Progenitor cell of endocrine pancreas (in vitro differentiated cells): ENCODE measurements around the gene GOLGA8B. TPM values are rescaled to one million over a fixed set of nuclear protein-coding genes. Genes with fewer than 3 reads are reported as not detected.
"Not testable (repeated sequence)": the region's sequence is repeated elsewhere in the genome, so short reads cannot be mapped to it uniquely, and the experiment has no call there.

ENCODE experiments used
- DNase-seq: peaks from one replicate; pipeline ENCODE4 v3.0.0; 2021; ENCODE audit warnings: low spot score; ENCODE audit not compliant: unreplicated experiment
- H3K27ac Mint-ChIP-seq: 2 replicates; pipeline ENCODE4 v1.8.0; 2021; ENCODE audit warnings: mild to moderate bottlenecking, moderate library complexity, mixed read lengths
- H3K27me3 Mint-ChIP-seq: 2 replicates; pipeline ENCODE4 v1.8.0; 2021; ENCODE audit warnings: mixed read lengths
- H3K36me3 Mint-ChIP-seq: 2 replicates; pipeline ENCODE4 v1.8.0; 2022; ENCODE audit warnings: mixed read lengths; ENCODE audit not compliant: insufficient read depth
- H3K4me1 Mint-ChIP-seq: 2 replicates; pipeline ENCODE4 v1.8.0; 2021; ENCODE audit warnings: low read depth, mixed read lengths
- H3K4me3 Mint-ChIP-seq: 2 replicates; pipeline ENCODE4 v1.8.0; 2021; ENCODE audit warnings: low read depth, mild to moderate bottlenecking, moderate library complexity, mixed read lengths
- H3K9me3 Mint-ChIP-seq: 2 replicates; pipeline ENCODE4 v1.8.0; 2021; ENCODE audit warnings: low read depth, mixed read lengths
- total RNA-seq: library from RNA; stranded (reverse); gene quantifications from 2 replicates; pipeline ENCODE4 v1.2.1, GENCODE V29; 2021
- TF ChIP-seq, protein P1 (sequence below): fragments of 200-600 bp; sonication (generic); IDR thresholded peaks from one replicate; pipeline ENCODE4 v1.5.0; 2021; ENCODE audit warnings: antibody characterized with exemption, mild to moderate bottlenecking; ENCODE audit not compliant: unreplicated experiment

The GOLGA8B gene
- total RNA-seq, 1 donor from 2014 or later: 104 TPM

DNA sequence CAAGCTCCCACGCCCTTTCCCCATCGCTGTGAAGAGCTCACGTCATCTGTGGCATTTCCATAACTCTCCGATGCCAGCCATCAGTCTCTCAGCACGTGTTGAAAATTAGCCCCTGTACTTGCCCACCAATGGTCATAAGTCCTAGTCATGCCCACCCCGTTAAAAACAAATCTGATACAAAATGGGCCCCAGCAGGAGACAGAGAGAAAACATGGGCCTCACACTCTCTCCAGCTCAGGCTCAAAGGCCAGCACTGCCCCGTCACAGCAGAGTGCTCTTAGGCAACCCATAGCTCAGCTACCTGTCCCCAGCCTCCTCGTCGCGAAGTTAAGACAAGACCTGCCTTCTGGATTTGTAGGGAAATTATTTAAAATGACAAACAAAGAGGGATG, 5.2 kb downstream of the GOLGA8B start:
- H3K27ac Mint-ChIP-seq: no peak overlapping the region
- H3K36me3 Mint-ChIP-seq: no peaks in the 10 kb centered on the region
- H3K9me3 Mint-ChIP-seq: no peaks in the 10 kb centered on the region
- TF ChIP-seq, protein P1, sequence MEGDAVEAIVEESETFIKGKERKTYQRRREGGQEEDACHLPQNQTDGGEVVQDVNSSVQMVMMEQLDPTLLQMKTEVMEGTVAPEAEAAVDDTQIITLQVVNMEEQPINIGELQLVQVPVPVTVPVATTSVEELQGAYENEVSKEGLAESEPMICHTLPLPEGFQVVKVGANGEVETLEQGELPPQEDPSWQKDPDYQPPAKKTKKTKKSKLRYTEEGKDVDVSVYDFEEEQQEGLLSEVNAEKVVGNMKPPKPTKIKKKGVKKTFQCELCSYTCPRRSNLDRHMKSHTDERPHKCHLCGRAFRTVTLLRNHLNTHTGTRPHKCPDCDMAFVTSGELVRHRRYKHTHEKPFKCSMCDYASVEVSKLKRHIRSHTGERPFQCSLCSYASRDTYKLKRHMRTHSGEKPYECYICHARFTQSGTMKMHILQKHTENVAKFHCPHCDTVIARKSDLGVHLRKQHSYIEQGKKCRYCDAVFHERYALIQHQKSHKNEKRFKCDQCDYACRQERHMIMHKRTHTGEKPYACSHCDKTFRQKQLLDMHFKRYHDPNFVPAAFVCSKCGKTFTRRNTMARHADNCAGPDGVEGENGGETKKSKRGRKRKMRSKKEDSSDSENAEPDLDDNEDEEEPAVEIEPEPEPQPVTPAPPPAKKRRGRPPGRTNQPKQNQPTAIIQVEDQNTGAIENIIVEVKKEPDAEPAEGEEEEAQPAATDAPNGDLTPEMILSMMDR: no peak
- H3K27me3 Mint-ChIP-seq: no peaks in the 10 kb centered on the region
- H3K4me1 Mint-ChIP-seq: peaks cover 12% of the 10 kb centered on the region
- no peak for DNase-seq
- no peak overlapping the region for H3K4me3 Mint-ChIP-seq

DNA sequence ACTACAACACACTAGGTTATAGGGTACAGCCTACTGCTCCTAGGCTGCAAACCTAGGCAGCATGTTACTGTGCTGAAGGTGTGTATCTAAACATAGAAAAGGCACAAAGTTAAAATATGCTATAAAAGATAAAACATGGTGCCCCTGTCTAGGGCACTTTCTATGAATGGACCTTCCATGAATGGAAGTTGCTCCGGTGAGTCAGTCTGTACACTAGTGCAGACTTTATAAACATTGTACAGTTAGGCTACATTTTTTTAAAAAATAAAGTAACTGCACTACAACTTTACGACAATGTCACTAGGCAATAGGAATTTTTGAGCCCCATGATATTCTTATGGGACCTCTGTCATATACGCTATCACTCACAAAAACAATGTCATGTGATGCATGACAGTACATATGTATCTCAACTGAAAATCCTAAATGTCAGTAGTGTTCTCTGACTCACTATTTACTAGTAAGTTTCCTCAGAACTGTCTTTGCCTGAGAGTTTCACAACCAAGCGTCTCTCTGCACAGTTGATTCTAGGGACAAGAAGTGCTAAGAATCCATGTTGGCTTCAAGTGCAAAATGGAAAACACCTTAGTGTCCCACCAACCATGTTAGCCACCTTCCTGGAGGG, 5.7 kb downstream of the GOLGA8B start:
- not testable (repeated sequence) for H3K27me3 Mint-ChIP-seq, H3K27ac Mint-ChIP-seq, H3K36me3 Mint-ChIP-seq, DNase-seq, H3K4me3 Mint-ChIP-seq, H3K9me3 Mint-ChIP-seq
- peaks cover 12% of the 10 kb centered on the region for H3K4me1 Mint-ChIP-seq

DNA sequence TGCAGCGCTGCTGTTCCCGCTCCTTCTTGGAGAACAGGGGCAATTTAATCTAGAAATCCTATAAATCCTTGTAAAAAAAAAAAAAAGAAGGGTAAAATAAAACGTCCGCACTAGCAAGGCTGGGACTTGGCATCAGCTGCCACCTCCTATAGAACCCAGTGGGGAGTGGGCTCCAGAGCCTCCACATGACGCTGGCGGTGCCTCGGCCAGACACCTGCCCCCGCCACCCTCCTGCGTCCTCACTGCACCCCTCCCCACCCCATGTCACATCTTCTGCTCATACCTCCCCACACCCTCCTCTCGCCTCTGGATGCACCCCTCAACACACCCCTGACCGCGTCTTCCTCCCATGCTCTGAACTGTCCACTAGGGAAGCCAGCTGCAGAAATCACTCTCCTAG, 8.4 kb downstream of the GOLGA8B start:
- H3K9me3 Mint-ChIP-seq, H3K27ac Mint-ChIP-seq, DNase-seq, H3K4me1 Mint-ChIP-seq, H3K36me3 Mint-ChIP-seq, H3K27me3 Mint-ChIP-seq, H3K4me3 Mint-ChIP-seq: not testable (repeated sequence)

DNA sequence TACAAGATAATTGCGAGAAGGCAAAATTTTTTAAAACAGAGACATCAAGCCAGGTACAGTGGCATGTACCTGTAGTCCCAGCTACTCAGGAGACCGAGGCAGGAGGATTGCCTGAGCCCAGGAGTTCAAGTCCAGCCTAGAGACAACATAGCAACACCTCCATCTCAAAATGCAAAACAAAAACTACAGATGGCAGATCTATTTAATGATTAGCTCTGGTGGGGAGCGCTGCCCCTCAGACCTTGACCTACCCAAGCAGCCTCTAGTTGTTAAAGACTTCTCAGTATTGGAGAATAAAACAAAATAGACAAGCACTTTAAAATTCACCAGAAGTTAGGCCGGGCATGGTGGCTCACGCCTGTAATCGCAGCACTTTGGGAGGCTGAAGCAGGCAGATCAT, 10.5 kb downstream of the GOLGA8B start:
- not testable (repeated sequence) for H3K27me3 Mint-ChIP-seq, H3K36me3 Mint-ChIP-seq, H3K27ac Mint-ChIP-seq, H3K9me3 Mint-ChIP-seq, H3K4me3 Mint-ChIP-seq, DNase-seq, H3K4me1 Mint-ChIP-seq

DNA sequence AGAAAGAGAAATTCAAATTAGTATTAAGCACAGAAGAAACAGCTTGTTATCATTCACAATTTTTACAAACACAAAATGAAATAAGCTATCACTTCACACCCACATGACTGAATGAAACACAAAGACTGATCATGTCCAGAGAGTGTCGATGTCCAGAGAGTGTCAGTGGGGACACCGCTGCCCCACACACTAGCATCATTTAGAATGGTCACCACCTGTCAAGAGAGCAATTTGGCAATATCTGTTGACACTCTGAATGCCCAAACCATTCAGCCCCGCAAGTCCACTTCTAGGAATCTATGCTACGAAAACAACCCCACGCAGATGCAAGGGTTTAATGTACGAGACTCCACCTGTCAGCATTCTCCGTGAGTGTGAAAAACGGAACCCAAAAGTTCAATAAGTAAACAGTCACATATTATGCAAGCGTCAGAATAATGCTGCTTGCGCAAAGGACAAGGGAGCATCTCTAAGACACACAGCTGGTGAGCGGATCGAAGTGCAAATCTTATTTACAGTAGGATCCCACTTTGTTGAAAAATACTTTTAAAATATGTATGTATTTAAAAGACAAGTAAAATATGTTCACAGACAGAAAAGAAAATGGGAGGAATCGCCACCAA, 11.3 kb downstream of the GOLGA8B start:
- not testable (repeated sequence) for H3K4me1 Mint-ChIP-seq, H3K27ac Mint-ChIP-seq, H3K36me3 Mint-ChIP-seq, H3K9me3 Mint-ChIP-seq, H3K4me3 Mint-ChIP-seq, DNase-seq, H3K27me3 Mint-ChIP-seq

DNA sequence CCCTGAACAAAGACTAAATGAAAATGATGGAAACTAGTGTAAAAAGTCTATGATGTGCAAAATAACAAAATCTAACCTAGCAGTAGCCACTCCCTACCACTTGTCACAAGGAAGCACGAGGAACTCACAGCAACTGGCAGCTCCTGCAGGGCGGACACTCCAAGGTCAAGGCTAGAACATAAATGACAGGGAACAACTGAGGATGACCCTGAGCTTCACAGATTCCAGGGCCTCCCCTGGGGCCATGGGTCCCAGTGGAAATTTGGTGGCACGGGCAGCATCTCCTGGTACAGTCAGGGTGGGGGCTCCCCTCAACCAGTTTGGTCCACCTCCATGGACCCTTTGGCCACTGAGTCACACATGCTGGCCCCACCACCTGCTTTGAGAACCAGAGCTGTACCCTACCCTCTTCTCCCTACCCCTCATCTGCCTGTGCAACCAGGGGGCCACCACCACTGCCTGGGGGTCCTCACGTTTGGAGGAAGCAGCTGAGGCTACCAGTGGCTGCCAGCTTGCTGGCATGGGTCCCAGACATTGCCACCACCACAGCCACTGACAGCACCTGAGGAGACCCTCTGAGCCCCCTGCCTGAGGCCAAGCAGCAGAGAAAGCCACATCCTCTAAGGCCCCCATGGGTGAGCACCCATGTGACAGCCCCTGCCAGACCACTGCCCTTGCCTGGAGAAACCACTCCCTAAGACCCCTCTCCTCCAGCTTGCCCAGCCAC, 13.6 kb downstream of the GOLGA8B start:
- H3K27me3 Mint-ChIP-seq, DNase-seq, H3K4me1 Mint-ChIP-seq, H3K4me3 Mint-ChIP-seq, H3K36me3 Mint-ChIP-seq, H3K9me3 Mint-ChIP-seq, H3K27ac Mint-ChIP-seq: not testable (repeated sequence)

DNA sequence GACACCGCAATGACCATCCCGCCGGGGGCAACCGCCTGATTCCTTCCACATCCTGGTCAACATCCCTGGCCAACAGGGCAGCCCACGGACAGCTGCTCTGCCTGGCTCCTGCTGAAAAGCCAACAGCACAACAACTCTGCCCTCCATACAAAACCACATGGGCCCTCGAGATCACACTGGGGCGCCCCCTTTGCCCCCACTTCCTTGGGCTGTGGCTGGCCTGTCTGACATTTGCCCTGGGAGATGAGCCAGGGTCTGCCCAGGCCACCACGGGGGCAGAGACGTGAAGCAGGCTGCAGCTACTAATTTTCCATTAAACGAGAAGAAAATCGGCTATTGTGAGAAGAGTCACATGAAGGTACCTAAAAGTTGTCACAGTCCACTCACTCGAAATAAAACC, 16.3 kb downstream of the GOLGA8B start:
- H3K36me3 Mint-ChIP-seq, H3K9me3 Mint-ChIP-seq, H3K4me3 Mint-ChIP-seq, H3K27ac Mint-ChIP-seq, H3K27me3 Mint-ChIP-seq, H3K4me1 Mint-ChIP-seq, DNase-seq: not testable (repeated sequence)

DNA sequence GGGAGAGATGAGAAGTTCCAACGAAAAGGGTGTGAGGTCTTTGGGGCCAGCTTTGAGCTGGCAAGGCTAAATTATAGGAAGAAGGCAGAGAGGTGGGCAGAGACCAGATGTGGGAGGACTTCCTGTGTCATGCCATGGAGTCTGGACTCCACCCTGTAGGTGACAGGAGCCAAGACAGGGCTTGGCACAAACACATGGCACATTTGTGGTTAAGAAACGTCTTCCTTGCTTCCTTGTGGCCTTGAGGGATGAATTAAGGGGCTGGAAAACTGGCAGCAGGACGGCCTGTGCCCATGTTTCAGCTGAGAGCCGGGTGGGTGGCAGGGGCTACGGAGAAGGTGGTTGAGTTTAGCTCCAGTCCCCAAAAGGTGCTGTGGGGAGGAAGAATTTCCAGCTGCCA, 18.7 kb downstream of the GOLGA8B start:
- H3K27me3 Mint-ChIP-seq, H3K4me3 Mint-ChIP-seq, H3K4me1 Mint-ChIP-seq, H3K36me3 Mint-ChIP-seq, H3K27ac Mint-ChIP-seq, H3K9me3 Mint-ChIP-seq, DNase-seq: not testable (repeated sequence)

DNA sequence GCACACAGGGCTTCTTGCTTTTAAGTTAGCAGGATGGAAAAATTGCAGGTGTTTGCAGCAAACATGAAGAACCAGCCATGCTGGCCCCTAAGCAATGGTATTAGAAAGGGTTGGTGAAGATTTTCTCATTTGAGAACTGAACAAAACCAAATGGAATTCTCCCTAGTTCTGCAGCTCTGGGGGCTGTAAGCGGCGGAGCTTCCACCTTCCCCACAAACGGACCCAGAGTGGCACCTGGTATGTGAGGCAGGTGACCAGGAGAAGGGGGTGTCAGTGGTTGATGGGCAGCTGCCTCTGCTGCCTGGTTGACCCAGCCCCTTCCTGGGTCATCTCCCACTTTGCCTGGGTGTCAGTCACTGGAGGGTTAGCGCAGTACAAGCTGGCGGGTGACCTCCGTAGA, 22.6 kb downstream of the GOLGA8B start:
- H3K4me1 Mint-ChIP-seq, DNase-seq, H3K9me3 Mint-ChIP-seq, H3K36me3 Mint-ChIP-seq, H3K27ac Mint-ChIP-seq, H3K4me3 Mint-ChIP-seq, H3K27me3 Mint-ChIP-seq: not testable (repeated sequence)

DNA sequence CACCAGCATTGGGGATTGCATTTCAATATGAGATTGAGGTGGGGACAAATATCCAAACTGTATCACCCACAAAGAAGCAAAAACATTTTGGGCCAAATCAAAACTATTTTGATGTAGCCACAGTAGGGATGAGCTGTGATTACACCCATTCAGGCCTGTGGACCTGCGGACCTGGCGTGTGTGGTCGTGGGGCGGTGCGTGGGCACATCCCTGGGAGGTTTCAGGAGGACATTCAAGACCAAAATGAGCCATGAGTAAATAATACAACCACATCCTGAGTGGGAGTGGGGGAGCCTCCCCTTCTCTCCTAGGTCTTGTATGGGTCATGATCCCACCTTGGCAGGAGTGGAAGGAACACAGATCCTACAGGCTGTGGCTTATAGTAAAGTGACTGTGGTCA, 23.7 kb downstream of the GOLGA8B start:
- H3K4me3 Mint-ChIP-seq, H3K27me3 Mint-ChIP-seq, H3K27ac Mint-ChIP-seq, H3K36me3 Mint-ChIP-seq, H3K9me3 Mint-ChIP-seq, DNase-seq, H3K4me1 Mint-ChIP-seq: not testable (repeated sequence)

DNA sequence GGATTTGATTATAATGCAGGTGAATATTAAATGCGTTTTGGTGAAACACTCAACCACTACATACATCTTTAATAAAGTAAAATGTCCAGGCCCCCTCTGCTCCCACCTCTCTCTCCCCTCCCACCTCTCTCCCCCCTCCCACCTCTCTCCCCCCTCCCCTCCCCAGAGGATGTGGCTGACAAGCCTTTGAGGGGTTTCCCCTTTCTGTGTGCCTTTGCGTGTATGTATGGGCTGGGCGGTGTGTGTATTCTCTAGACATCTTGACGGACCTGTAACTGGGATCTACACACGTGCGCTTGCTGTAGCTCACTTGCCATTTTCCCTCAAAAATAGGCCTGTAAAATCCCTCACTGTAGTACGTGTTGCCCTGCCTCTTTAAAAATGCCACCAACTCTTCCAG, 28.3 kb downstream of the GOLGA8B start:
- not testable (repeated sequence) for H3K4me1 Mint-ChIP-seq, H3K9me3 Mint-ChIP-seq, H3K27me3 Mint-ChIP-seq, H3K4me3 Mint-ChIP-seq, H3K36me3 Mint-ChIP-seq, DNase-seq, H3K27ac Mint-ChIP-seq

DNA sequence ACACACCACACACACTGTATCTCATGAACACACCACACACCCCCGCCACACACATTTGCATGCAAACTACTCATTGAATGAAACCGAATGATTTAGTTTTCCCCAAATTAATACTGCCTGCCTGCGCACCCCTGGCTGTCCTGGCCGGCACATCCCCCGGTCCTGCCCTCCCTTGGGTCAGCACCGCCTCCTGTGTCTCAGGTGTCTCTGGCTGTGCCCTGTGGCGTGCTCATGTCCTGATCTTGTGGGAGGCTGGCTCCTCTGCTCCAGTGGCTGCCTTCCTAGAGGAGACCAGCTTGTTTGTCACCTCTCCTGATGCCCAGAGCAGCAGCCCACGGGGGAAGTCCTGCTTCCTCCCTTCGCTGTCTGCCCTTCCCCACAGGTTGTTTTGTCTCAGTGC, 28.7 kb downstream of the GOLGA8B start:
- H3K36me3 Mint-ChIP-seq, H3K4me1 Mint-ChIP-seq, H3K9me3 Mint-ChIP-seq, DNase-seq, H3K27ac Mint-ChIP-seq, H3K27me3 Mint-ChIP-seq, H3K4me3 Mint-ChIP-seq: not testable (repeated sequence)
